K562 (cell line): ENCODE data around the gene TMEM243.

Experiments
- CREB1 ChIP-seq, 2 experiments: sonication (generic) in 1 of 2; formaldehyde crosslinking in 1 of 2; IDR thresholded peaks; 2 replicates each; pipeline versions ENCODE4 v1.6.1 to v1.8.0; 2012 to 2022; ENCODE audit warnings: inconsistent platforms in 1 of 2, mild to moderate bottlenecking in 1 of 2, missing genetic modification reagents in 1 of 2, moderate library complexity in 1 of 2
- EP300 ChIP-seq: IDR thresholded peaks from 2 replicates; pipeline ENCODE4 v1.6.1; 2012; ENCODE audit warnings: low read length, improper control_type of control experiment
- MYC ChIP-seq, 2 experiments: fragments of 250-450 bp in 1 of 2; sonication (Bioruptor Pico) in 1 of 2; IDR thresholded peaks; 2 replicates each; pipeline versions ENCODE4 v1.5.1 to v1.6.1; 2012 to 2021; ENCODE audit warnings: low read depth in 2 of 2, borderline replicate concordance in 1 of 2, improper control_type of control experiment in 1 of 2, low read length in 1 of 2, mild to moderate bottlenecking in 1 of 2, moderate library complexity in 1 of 2
- RAD21 ChIP-seq, 2 experiments: fragments of 250-450 bp in 1 of 2; fragments of 450-650 bp in 1 of 2; sonication (Bioruptor Pico) in 1 of 2; formaldehyde crosslinking in 1 of 2; IDR thresholded peaks in 1 of 2; conservative IDR thresholded peaks in 1 of 2; 2 replicates each; pipeline versions ENCODE4 v1.4.0 to v1.8.0; 2020 to 2022; ENCODE audit warnings: mild to moderate bottlenecking in 2 of 2, moderate library complexity in 1 of 2
- RNF2 ChIP-seq: sonication (generic); IDR thresholded peaks from 2 replicates; pipeline ENCODE4 v1.6.1; 2016
- SAP30 ChIP-seq: fragments of 200-600 bp; sonication (generic); IDR thresholded peaks from 2 replicates; pipeline ENCODE4 v1.6.1; 2012; ENCODE audit warnings: borderline replicate concordance, low read depth, mild to moderate bottlenecking, moderate library complexity, low read length, control low read depth, inconsistent platforms; ENCODE audit not compliant: insufficient read depth, poor library complexity, severe bottlenecking
- SMARCC2 ChIP-seq: fragments of 450-650 bp; IDR thresholded peaks from 2 replicates; pipeline ENCODE4 v1.6.1; 2017; ENCODE audit warnings: antibody characterized with exemption, moderate library complexity, mild to moderate bottlenecking, low read depth
- U2AF1 ChIP-seq: fragments of 200-400 bp; formaldehyde crosslinking; optimal IDR thresholded peaks from 2 replicates; pipeline ENCODE3; 2017; ENCODE audit warnings: mild to moderate bottlenecking, low read depth, low read length, moderate library complexity
- TF ChIP-seq, protein P1 (sequence below): sonication (generic); formaldehyde crosslinking; IDR thresholded peaks from 2 replicates; pipeline ENCODE4 v1.9.0; 2022; ENCODE audit warnings: mild to moderate bottlenecking, missing genetic modification reagents

DNA sequence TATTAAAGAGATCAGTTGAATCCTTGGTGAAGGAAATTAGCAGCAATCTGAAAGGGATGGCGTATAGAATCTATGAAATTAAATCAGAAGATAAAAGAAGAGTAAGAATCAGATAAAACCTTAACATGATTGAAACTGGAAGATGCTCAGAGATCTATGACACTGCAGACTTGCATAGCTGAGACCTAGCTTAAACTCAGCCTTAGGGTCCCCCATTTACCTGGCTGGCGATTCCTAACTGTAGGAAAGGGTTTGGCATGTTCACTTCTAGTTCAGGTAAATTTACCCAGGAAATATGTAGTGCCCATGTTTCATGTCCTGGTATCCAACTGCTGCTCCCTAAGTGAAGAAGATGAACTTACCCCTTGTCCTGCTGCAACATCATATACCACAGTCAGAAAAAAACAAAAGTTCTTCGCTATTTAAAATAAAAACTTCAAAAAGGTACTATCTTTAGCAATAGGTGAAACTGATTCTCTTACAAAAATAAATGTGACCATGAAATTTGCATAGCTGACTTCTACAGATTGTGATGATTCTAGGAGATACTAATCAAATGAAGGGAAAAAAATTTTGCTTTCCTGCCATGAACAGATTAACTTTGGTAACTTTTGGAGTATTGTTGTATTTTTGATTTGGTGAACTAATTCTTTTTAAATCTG, 47.8 kb upstream of the TMEM243 start:
- TF ChIP-seq MYC (IDR thresholded peaks at IDR 0.05; ENCODE audit: low read depth, low read length) (no peak), MYC (CRISPR knock-in tag; IDR thresholded peaks at IDR 0.05; ENCODE audit: borderline replicate concordance, low read depth) (no peak), SMARCC2 (no peak), EP300 (no peak), CREB1 (IDR thresholded peaks at IDR 0.05) (no peak), CREB1 (CRISPR knock-in tag; IDR thresholded peaks at IDR 0.05) (no peak), RNF2 (no peak), RAD21 (CRISPR knock-in tag; conservative IDR thresholded peaks at IDR 0.05 in 1 of 2, IDR thresholded peaks at IDR 0.05 in 1 of 2) (no peak), SAP30 (no peak), U2AF1 (no peak)
- TF ChIP-seq, protein P1, sequence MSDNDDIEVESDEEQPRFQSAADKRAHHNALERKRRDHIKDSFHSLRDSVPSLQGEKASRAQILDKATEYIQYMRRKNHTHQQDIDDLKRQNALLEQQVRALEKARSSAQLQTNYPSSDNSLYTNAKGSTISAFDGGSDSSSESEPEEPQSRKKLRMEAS (CRISPR knock-in tag): no peak
